GM03348 (cell line): ENCODE measurements around the gene TARS3.

Experiments
- DNase-seq: peaks from one replicate; pipeline ENCODE4 v3.0.0; 2012; ENCODE audit warnings: low spot score

Gene TARS3

GRCh38 chr15:101604124-101604874 lies 120.0 kb downstream of the TARS3 start:
- DNase-seq: no peak
